HFFc6 (cell line): Measurements from ENCODE around the gene LY9. TPM values are rescaled to one million over a fixed set of nuclear protein-coding genes. Genes with fewer than 3 reads are reported as not detected.
A peak's percentile ranks its signal among the peaks of the same experiment; 100 is the strongest.

ENCODE experiments used
- DNase-seq: peaks from one replicate; pipeline ENCODE4 v3.0.0-alpha.2; 2018
- H3K27ac Mint-ChIP-seq: 2 replicates; pipeline ENCODE4 v1.8.0; 2020; ENCODE audit warnings: mild to moderate bottlenecking, mixed read lengths
- H3K27me3 Mint-ChIP-seq: 2 replicates; pipeline ENCODE4 v1.8.0; 2021; ENCODE audit warnings: mild to moderate bottlenecking, moderate library complexity, mixed read lengths; ENCODE audit not compliant: insufficient read depth
- H3K36me3 Mint-ChIP-seq: 2 replicates; pipeline ENCODE4 v1.8.0; 2021; ENCODE audit warnings: low read depth, mixed read lengths
- H3K4me1 Mint-ChIP-seq: 2 replicates; pipeline ENCODE4 v1.8.0; 2020; ENCODE audit warnings: low read depth, mixed read lengths
- H3K4me3 Mint-ChIP-seq: 2 replicates; pipeline ENCODE4 v1.8.0; 2020; ENCODE audit warnings: mild to moderate bottlenecking, moderate library complexity, mixed read lengths
- H3K9me3 Mint-ChIP-seq: 2 replicates; pipeline ENCODE4 v1.8.0; 2020; ENCODE audit warnings: mild to moderate bottlenecking, mixed read lengths
- CTCF ChIP-seq: fragments of 200-600 bp; sonication (generic); IDR thresholded peaks from 2 replicates; pipeline ENCODE4 v1.5.0; 2021; ENCODE audit warnings: antibody characterized with exemption, mild to moderate bottlenecking
- total RNA-seq, 6 experiments: library from RNA; stranded (reverse); fragmentation: NEBNext Ultra II Directional; extraction: Animal tissue kit (Norgen Biotek cat#: 25700); gene quantifications; 2 replicates in 1 of 6; 3 replicates in 5 of 6; pipeline ENCODE4 v1.2.3, GENCODE V29; 2021

LY9 gene
- total RNA-seq, 6 experiments from 2014 or later: not detected

GRCh38 chr1:160806109-160806665, 10.2 kb downstream of the LY9 start:
- Mint-ChIP-seq H3K9me3 (no peaks in the 10 kb centered on the region; the same call in none of the 2 replicates), H3K27ac (no peak overlapping the region)

GRCh38 chr1:160806784-160807183, 10.8 kb downstream of the LY9 start:
- H3K9me3 Mint-ChIP-seq: no peaks in the 10 kb centered on the region; the same call in none of the 2 replicates
- no peak for DNase-seq
- H3K36me3 Mint-ChIP-seq: no peaks in the 10 kb centered on the region
- no peak overlapping the region for H3K27ac Mint-ChIP-seq
- H3K4me1 Mint-ChIP-seq: no peaks in the 10 kb centered on the region
- no peak overlapping the region for H3K4me3 Mint-ChIP-seq
- H3K27me3 Mint-ChIP-seq: peaks cover 1% of the 10 kb centered on the region; the same call in 1 of the 2 replicates
- TF ChIP-seq CTCF: no peak

More at GRCh38 chr1:160806109-160806665, 10.2 kb downstream of the LY9 start:
- H3K4me3 Mint-ChIP-seq: no peak overlapping the region
- H3K36me3 Mint-ChIP-seq: no peaks in the 10 kb centered on the region
- no peaks in the 10 kb centered on the region for H3K4me1 Mint-ChIP-seq
- H3K27me3 Mint-ChIP-seq: peaks cover 3% of the 10 kb centered on the region; the same call in 1 of the 2 replicates
- no peak for DNase-seq
- peak; percentile 8; the same call in 1 of the 2 replicates for TF ChIP-seq CTCF

GRCh38 chr1:160807247-160807646, 11.3 kb downstream of the LY9 start:
- Mint-ChIP-seq H3K9me3 (no peaks in the 10 kb centered on the region; the same call in none of the 2 replicates), H3K4me3 (no peak overlapping the region), H3K27ac (no peak overlapping the region), H3K4me1 (no peaks in the 10 kb centered on the region), H3K27me3 (peaks cover 3% of the 10 kb centered on the region), H3K36me3 (no peaks in the 10 kb centered on the region)
- no peak for TF ChIP-seq CTCF
- no peak for DNase-seq

- no peak for TF ChIP-seq CTCF
- Mint-ChIP-seq H3K36me3 (no peaks in the 10 kb centered on the region), H3K27ac (no peak overlapping the region), H3K9me3 (no peaks in the 10 kb centered on the region; the same call in none of the 2 replicates), H3K4me1 (no peaks in the 10 kb centered on the region), H3K4me3 (no peak overlapping the region), H3K27me3 (peaks cover 3% of the 10 kb centered on the region)
- DNase-seq: no peak
These were observed 11.8 kb downstream of the LY9 start for GRCh38 chr1:160807738-160808137.

GRCh38 chr1:160808289-160808688, 12.3 kb downstream of the LY9 start:
- Mint-ChIP-seq H3K4me3 (no peak overlapping the region), H3K4me1 (no peaks in the 10 kb centered on the region), H3K27me3 (peaks cover 3% of the 10 kb centered on the region), H3K36me3 (no peaks in the 10 kb centered on the region), H3K9me3 (no peaks in the 10 kb centered on the region; the same call in none of the 2 replicates), H3K27ac (no peak overlapping the region)
- TF ChIP-seq CTCF: no peak
- DNase-seq: no peak
